Measurements from ENCODE around the gene PHYH. TPM values are rescaled to one million over a fixed set of nuclear protein-coding genes. Genes with fewer than 3 reads are reported as not detected.

Gene PHYH
- total and polyA plus RNA-seq, 2 donors from 2014 or later, result 45.8 to 166 TPM

DNA sequence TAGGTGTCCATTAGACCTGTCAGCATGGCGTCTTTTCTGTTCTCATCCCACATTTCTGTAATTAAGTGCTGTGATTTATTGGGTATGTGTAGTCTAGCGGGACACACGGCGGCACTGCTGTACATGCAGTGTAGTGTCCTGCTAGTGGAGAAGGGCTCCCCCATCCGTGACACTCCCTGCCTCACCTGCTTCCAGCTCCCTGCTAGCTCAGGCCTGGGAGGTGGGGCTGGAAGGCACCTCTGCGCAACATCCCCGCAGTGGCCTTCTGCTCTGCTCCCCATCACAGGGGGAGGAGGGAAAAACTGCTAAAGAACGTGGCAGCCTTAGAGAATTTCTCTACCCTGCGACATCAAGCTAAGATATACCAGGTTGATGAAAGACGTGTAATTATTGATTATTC, 28.7 kb upstream of the PHYH start:
- H3K9me3 ChIP-seq (ENCODE audit: control insufficient read depth in 2 of 3, insufficient read depth in 1 of 3, low read length in 3 of 3), result no peaks in the 10 kb centered on the region
- FAIRE-seq, result no peak
- intact Hi-C loops (cut with DNase I), result no loop called here
- no peak overlapping the region for H3K9ac ChIP-seq (ENCODE audit: low read length in 3 of 3)
- no peak for TF ChIP-seq CTCF (IDR thresholded peaks at IDR 0.05; ENCODE audit: borderline replicate concordance, extremely low read depth, insufficient read depth)
- no peaks in the 10 kb centered on the region for H3K27me3 ChIP-seq (ENCODE audit: control insufficient read depth, insufficient read depth, low read length)
- no peak overlapping the region for H3K27ac ChIP-seq (ENCODE audit: low read depth in 2 of 2, low read length in 2 of 2)
- DNase-seq, result peak in 1 of 5 donors; percentile 37
- H3K4me1 ChIP-seq (ENCODE audit: control insufficient read depth in 2 of 3, insufficient read depth in 2 of 3, low read depth in 1 of 3, low read length in 3 of 3), result no peaks in the 10 kb centered on the region
- H3K4me3 ChIP-seq (ENCODE audit: low read length in 3 of 3), result no peak overlapping the region
- H3K36me3 ChIP-seq (ENCODE audit: control insufficient read depth in 2 of 3, insufficient read depth in 3 of 3, low read length in 3 of 3), result peaks cover 19 to 42% (median 30%) of the 10 kb centered on the region in 3 donors

DNA sequence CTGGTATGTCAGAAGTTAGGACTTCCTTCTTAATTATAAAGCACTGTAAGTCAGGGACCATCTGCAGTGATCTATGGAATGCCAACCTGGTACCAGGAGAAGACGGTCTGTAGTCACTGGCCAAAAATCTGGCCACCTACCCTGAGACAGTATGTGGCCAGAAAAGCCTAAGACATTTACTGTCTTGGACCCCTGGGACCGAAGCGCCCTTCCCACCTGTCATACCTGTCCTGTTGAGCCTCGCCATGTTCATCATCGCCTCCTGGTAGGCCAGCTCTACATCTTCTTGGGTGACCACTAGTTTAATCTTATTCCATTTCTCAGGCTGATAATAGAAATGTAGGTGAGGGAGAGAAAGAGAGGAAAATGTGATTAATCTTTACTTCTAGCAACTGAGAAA, 28.3 kb upstream of the PHYH start:
- no peak for DNase-seq
- no peak overlapping the region for H3K9ac ChIP-seq (ENCODE audit: low read length in 3 of 3)
- H3K27ac ChIP-seq (ENCODE audit: low read depth in 2 of 2, low read length in 2 of 2), result no peak overlapping the region
- H3K4me3 ChIP-seq (ENCODE audit: low read length in 3 of 3), result no peak overlapping the region
- H3K36me3 ChIP-seq (ENCODE audit: control insufficient read depth in 2 of 3, insufficient read depth in 3 of 3, low read length in 3 of 3), result peaks cover 19 to 42% (median 30%) of the 10 kb centered on the region in 3 donors
- H3K27me3 ChIP-seq (ENCODE audit: control insufficient read depth, insufficient read depth, low read length), result no peaks in the 10 kb centered on the region
- intact Hi-C loops (cut with DNase I), result no loop called here
- no peaks in the 10 kb centered on the region for H3K9me3 ChIP-seq (ENCODE audit: control insufficient read depth in 2 of 3, insufficient read depth in 1 of 3, low read length in 3 of 3)
- H3K4me1 ChIP-seq (ENCODE audit: control insufficient read depth in 2 of 3, insufficient read depth in 2 of 3, low read depth in 1 of 3, low read length in 3 of 3), result no peaks in the 10 kb centered on the region
- TF ChIP-seq CTCF (IDR thresholded peaks at IDR 0.05; ENCODE audit: borderline replicate concordance, extremely low read depth, insufficient read depth), result no peak
- no peak for FAIRE-seq

GRCh38 chr10:13327534-13327933, 27.7 kb upstream of the PHYH start:
- no peaks in the 10 kb centered on the region for H3K4me1 ChIP-seq (ENCODE audit: control insufficient read depth in 2 of 3, insufficient read depth in 2 of 3, low read depth in 1 of 3, low read length in 3 of 3)
- H3K9me3 ChIP-seq (ENCODE audit: control insufficient read depth in 2 of 3, insufficient read depth in 1 of 3, low read length in 3 of 3), result no peaks in the 10 kb centered on the region
- FAIRE-seq (no peak), DNase-seq (no peak)
- no peak overlapping the region for H3K9ac ChIP-seq (ENCODE audit: low read length in 3 of 3)
- TF ChIP-seq CTCF (IDR thresholded peaks at IDR 0.05; ENCODE audit: borderline replicate concordance, extremely low read depth, insufficient read depth), result no peak
- H3K36me3 ChIP-seq (ENCODE audit: control insufficient read depth in 2 of 3, insufficient read depth in 3 of 3, low read length in 3 of 3), result peaks cover 19 to 46% (median 34%) of the 10 kb centered on the region in 3 donors
- H3K27ac ChIP-seq (ENCODE audit: low read depth in 2 of 2, low read length in 2 of 2), result no peak overlapping the region
- intact Hi-C loops (cut with DNase I), result no loop called here
- H3K27me3 ChIP-seq (ENCODE audit: control insufficient read depth, insufficient read depth, low read length), result no peaks in the 10 kb centered on the region
- H3K4me3 ChIP-seq (ENCODE audit: low read length in 3 of 3), result no peak overlapping the region

DNA sequence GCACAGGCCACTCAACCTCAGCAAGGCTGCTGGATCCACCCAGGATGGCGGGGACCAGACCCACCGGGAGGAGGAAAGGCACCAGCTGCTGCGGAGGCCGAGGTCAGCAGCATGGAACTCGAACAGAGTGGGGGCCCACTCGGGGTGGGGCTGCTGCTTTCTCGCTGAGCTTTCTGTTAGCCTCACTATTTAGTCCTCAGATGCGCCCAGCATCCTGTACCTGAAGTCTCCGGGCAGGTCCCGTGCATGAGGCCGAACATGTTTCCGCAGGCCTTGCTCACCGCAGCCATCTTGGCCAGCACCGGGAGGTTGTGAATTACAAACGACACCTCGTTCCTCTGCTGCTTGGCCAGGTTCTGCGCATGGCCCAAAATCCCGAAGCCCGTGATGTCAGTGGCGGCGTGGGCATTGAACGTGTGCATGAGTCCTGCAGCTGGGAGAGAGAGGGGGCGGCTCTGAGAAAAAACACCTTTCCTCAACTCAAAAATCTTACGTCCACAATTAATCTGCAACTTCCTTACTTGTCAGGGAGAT, 22.8 kb upstream of the PHYH start:
- no peak overlapping the region for H3K4me3 ChIP-seq (ENCODE audit: low read length in 3 of 3)
- no peak for DNase-seq
- no peaks in the 10 kb centered on the region for H3K9me3 ChIP-seq (ENCODE audit: control insufficient read depth in 2 of 3, insufficient read depth in 1 of 3, low read length in 3 of 3)
- intact Hi-C loops (cut with DNase I), result no loop called here
- peaks cover 4 to 30% (median 13%) of the 10 kb centered on the region in 3 donors for H3K36me3 ChIP-seq (ENCODE audit: control insufficient read depth in 2 of 3, insufficient read depth in 3 of 3, low read length in 3 of 3)
- TF ChIP-seq CTCF (IDR thresholded peaks at IDR 0.05; ENCODE audit: borderline replicate concordance, extremely low read depth, insufficient read depth), result no peak
- no peaks in the 10 kb centered on the region for H3K4me1 ChIP-seq (ENCODE audit: control insufficient read depth in 2 of 3, insufficient read depth in 2 of 3, low read depth in 1 of 3, low read length in 3 of 3)
- no peak for FAIRE-seq
- H3K27me3 ChIP-seq (ENCODE audit: control insufficient read depth, insufficient read depth, low read length), result no peaks in the 10 kb centered on the region
- no peak overlapping the region for H3K27ac ChIP-seq (ENCODE audit: low read depth in 2 of 2, low read length in 2 of 2)
- H3K9ac ChIP-seq (ENCODE audit: low read length in 3 of 3), result no peak overlapping the region
